Prostate gland (tissue), 2 donors: ENCODE measurements around the gene DLK1.

Experiments
- POLR2A ChIP-seq: fragments of 450-650 bp; IDR thresholded peaks from one replicate; pipeline ENCODE4 v1.6.1; 2016; ENCODE audit warnings: antibody characterized with exemption, mild to moderate bottlenecking
- POLR2AphosphoS5 ChIP-seq: sonication (generic); formaldehyde crosslinking; IDR thresholded peaks from one replicate; pipeline ENCODE4 v1.6.1; 2017; ENCODE audit warnings: antibody characterized with exemption
- TF ChIP-seq, protein P1 (sequence below), 4 experiments: fragments of 200-600 bp in 2 of 4; fragments of 450-650 bp in 2 of 4; sonication (generic) in 2 of 4; IDR thresholded peaks; 1 replicate in 3 of 4; 2 replicates in 1 of 4; pipeline ENCODE4 v1.5.1; 2016 to 2019; ENCODE audit warnings: antibody characterized with exemption in 4 of 4, mild to moderate bottlenecking in 2 of 4, moderate library complexity in 2 of 4

DNA sequence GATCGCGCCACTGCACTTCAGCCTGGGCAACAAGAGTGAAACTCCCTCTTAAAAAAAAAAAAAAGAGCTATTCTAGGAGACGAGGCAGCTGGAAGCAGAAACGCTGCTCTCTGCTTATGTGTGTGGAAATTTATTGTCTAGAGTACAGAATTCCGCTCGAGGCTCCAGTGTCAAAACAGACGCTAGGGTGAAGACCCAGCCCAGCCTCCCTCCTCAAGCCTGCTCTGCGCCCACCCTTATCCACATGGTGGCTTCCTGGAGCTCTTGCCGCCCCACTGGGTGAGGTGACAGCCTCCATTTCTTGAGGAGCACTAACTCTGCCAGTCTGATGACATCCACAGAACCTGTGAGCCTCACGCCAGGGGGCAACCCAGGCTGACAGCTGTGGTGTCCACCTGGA, 49.5 kb upstream of the DLK1 start:
- TF ChIP-seq, protein P1, sequence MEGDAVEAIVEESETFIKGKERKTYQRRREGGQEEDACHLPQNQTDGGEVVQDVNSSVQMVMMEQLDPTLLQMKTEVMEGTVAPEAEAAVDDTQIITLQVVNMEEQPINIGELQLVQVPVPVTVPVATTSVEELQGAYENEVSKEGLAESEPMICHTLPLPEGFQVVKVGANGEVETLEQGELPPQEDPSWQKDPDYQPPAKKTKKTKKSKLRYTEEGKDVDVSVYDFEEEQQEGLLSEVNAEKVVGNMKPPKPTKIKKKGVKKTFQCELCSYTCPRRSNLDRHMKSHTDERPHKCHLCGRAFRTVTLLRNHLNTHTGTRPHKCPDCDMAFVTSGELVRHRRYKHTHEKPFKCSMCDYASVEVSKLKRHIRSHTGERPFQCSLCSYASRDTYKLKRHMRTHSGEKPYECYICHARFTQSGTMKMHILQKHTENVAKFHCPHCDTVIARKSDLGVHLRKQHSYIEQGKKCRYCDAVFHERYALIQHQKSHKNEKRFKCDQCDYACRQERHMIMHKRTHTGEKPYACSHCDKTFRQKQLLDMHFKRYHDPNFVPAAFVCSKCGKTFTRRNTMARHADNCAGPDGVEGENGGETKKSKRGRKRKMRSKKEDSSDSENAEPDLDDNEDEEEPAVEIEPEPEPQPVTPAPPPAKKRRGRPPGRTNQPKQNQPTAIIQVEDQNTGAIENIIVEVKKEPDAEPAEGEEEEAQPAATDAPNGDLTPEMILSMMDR (IDR thresholded peaks at IDR 0.05): no peak
- no peak for TF ChIP-seq POLR2AphosphoS5
- TF ChIP-seq POLR2A: no peak
